ENCODE results near the gene XPNPEP1.

- TF ChIP-seq CTCF (conservative IDR thresholded peaks at IDR 0.05; ENCODE audit: low read depth, low read length) (no peak), EZH2 (IDR thresholded peaks at IDR 0.05; ENCODE audit: borderline replicate concordance, low read depth, low read length, poor library complexity, severe bottlenecking) (no peak)
These were observed 11.9 kb upstream of the XPNPEP1 start for GRCh38 chr10:109934958-109935793.
